Endothelial cell (in vitro differentiated cells): ENCODE data around the gene SVEP1. TPM values are rescaled to one million over a fixed set of nuclear protein-coding genes. Genes with fewer than 3 reads are reported as not detected.

Experiments
- DNase-seq: peaks from one replicate; pipeline ENCODE4 v3.0.0; 2021; ENCODE audit warnings: low spot score
- H3K27ac Mint-ChIP-seq: one replicate; pipeline ENCODE4 v1.8.0; 2021; ENCODE audit warnings: mixed read lengths, inconsistent platforms; ENCODE audit not compliant: unreplicated experiment
- H3K27me3 Mint-ChIP-seq: one replicate; pipeline ENCODE4 v1.8.0; 2021; ENCODE audit warnings: mild to moderate bottlenecking, moderate library complexity, mixed read lengths, inconsistent platforms; ENCODE audit not compliant: unreplicated experiment
- H3K36me3 Mint-ChIP-seq: one replicate; pipeline ENCODE4 v1.8.0; 2021; ENCODE audit warnings: mild to moderate bottlenecking, low read depth, mixed read lengths, inconsistent platforms; ENCODE audit not compliant: unreplicated experiment
- H3K4me1 Mint-ChIP-seq: one replicate; pipeline ENCODE4 v1.8.0; 2021; ENCODE audit warnings: mild to moderate bottlenecking, mixed read lengths, inconsistent platforms; ENCODE audit not compliant: unreplicated experiment
- H3K4me3 Mint-ChIP-seq: one replicate; pipeline ENCODE4 v1.8.0; 2021; ENCODE audit warnings: mild to moderate bottlenecking, mixed read lengths, inconsistent platforms; ENCODE audit not compliant: unreplicated experiment
- H3K9me3 Mint-ChIP-seq: one replicate; pipeline ENCODE4 v1.8.0; 2021; ENCODE audit warnings: mixed read lengths, inconsistent platforms; ENCODE audit not compliant: unreplicated experiment
- total RNA-seq: library from RNA; stranded (reverse); fragmentation: NEBNext Ultra II Directional; extraction: Animal tissue kit (Norgen Biotek cat#: 25700); gene quantifications from one replicate; pipeline ENCODE4 v1.2.1, GENCODE V29; 2021; ENCODE audit not compliant: unreplicated experiment
- TF ChIP-seq, protein P1 (sequence below): fragments of 200-600 bp; sonication (generic); IDR thresholded peaks from one replicate; pipeline ENCODE4 v1.5.0; 2021; ENCODE audit warnings: antibody characterized with exemption; ENCODE audit not compliant: unreplicated experiment

SVEP1 gene
- total RNA-seq, 1 donor from 2014 or later: 0.08 TPM

DNA sequence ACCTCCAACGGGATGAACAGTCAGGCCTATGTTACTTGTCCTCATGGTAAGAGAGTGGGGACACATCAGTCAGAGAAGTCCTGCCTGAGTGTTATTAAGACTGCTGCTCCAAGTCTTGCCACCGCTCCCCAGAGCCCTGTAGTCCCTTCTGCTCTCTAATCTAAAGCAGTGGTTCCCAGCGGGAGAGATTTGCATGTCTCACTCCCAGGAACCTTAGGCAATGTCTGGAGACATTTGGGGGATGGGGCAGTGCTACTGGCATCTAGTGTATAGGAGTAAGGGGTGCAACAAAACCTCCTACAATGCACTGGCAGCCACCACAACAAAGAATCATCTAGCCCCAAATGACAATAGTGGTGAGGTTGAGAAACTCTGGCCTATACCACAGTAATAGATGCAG, 2.6 kb upstream of the SVEP1 start:
- peaks cover 14% of the 10 kb centered on the region for H3K27me3 Mint-ChIP-seq
- DNase-seq: no peak
- peaks cover 4% of the 10 kb centered on the region for H3K36me3 Mint-ChIP-seq

DNA sequence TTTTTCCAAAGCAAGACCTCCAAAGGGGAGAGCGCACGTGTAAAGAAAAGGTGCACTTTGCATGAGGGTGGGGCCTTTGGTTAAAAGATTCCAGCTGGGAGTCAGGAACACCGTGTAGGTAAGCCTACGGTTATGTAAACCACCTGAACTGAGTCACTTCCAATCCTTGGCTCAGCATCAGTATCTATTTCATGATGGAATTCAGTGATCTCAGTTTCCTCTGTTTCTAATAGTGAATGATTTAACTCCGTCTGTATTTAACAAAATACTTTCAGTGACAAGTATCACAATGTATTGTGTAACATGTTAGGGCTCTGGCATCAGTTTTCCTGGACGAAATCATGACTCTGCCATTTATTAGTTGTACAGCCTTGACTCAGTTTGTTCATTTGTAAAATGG, 1.3 kb upstream of the SVEP1 start:
- H3K27me3 Mint-ChIP-seq: peaks cover 14% of the 10 kb centered on the region
- no peak overlapping the region for H3K27ac Mint-ChIP-seq
- H3K4me1 Mint-ChIP-seq: peaks cover 13% of the 10 kb centered on the region
- H3K9me3 Mint-ChIP-seq: no peaks in the 10 kb centered on the region
- no peak for DNase-seq
- TF ChIP-seq, protein P1, sequence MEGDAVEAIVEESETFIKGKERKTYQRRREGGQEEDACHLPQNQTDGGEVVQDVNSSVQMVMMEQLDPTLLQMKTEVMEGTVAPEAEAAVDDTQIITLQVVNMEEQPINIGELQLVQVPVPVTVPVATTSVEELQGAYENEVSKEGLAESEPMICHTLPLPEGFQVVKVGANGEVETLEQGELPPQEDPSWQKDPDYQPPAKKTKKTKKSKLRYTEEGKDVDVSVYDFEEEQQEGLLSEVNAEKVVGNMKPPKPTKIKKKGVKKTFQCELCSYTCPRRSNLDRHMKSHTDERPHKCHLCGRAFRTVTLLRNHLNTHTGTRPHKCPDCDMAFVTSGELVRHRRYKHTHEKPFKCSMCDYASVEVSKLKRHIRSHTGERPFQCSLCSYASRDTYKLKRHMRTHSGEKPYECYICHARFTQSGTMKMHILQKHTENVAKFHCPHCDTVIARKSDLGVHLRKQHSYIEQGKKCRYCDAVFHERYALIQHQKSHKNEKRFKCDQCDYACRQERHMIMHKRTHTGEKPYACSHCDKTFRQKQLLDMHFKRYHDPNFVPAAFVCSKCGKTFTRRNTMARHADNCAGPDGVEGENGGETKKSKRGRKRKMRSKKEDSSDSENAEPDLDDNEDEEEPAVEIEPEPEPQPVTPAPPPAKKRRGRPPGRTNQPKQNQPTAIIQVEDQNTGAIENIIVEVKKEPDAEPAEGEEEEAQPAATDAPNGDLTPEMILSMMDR: no peak
- H3K4me3 Mint-ChIP-seq: no peak overlapping the region
- H3K36me3 Mint-ChIP-seq: peaks cover 4% of the 10 kb centered on the region

More for the DNA sequence above, 2.6 kb upstream of the SVEP1 start:
- TF ChIP-seq, protein P1: no peak
- H3K4me3 Mint-ChIP-seq: no peak overlapping the region
- H3K4me1 Mint-ChIP-seq: peaks cover 13% of the 10 kb centered on the region
- no peak overlapping the region for H3K27ac Mint-ChIP-seq
- H3K9me3 Mint-ChIP-seq: no peaks in the 10 kb centered on the region

DNA sequence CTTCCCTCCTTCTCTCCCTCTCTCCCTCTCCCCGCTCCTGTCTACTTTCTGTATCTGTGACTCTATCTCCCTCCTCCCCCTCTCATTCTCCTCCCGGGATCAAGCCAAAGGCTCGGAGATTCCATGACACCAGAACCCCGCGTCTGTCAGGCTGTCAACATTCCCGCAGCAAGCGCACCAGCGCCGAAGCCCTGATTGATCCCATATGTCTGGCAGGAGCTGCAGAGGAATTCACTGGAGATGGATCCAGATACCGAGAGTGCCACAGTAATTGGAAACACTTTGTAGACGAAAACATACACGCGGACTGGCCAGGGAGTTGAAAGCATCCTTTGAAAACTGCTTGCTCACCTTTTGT, 300 bp upstream of the SVEP1 start:
- Mint-ChIP-seq H3K9me3 (no peaks in the 10 kb centered on the region), H3K4me3 (peak overlapping the region; percentile 87), H3K27ac (no peak overlapping the region), H3K36me3 (peaks cover 4% of the 10 kb centered on the region), H3K4me1 (peaks cover 13% of the 10 kb centered on the region), H3K27me3 (peaks cover 14% of the 10 kb centered on the region)
- no peak for DNase-seq
- TF ChIP-seq, protein P1: no peak

DNA sequence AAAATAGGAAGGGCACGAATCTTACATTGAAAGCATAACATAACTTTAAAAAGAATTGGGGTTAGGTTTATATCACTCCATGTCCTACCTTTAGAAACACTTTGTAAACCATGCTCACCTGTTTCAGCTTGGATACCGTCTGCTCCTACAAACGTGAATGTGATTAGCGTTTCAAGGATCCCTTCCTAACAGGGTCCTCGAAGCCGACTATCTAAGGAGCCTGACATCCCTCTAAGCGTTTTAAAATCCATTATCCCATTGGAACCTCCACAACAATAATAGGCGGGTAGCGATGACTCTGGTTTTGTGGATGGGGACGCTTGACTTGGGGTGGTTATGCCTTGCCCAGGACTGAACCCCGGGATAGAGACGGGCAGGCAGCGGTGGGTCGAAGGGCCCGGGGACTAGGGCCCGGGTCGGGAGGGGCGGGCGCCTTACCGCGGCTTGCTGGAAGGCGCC, 937 bp downstream of the SVEP1 start:
- peaks cover 13% of the 10 kb centered on the region for H3K4me1 Mint-ChIP-seq
- no peaks in the 10 kb centered on the region for H3K9me3 Mint-ChIP-seq
- peaks cover 4% of the 10 kb centered on the region for H3K36me3 Mint-ChIP-seq
- no peak overlapping the region for H3K27ac Mint-ChIP-seq
- no peak for DNase-seq
- H3K27me3 Mint-ChIP-seq: peaks cover 14% of the 10 kb centered on the region
- TF ChIP-seq, protein P1: no peak
- H3K4me3 Mint-ChIP-seq: peak overlapping the region; percentile 90

DNA sequence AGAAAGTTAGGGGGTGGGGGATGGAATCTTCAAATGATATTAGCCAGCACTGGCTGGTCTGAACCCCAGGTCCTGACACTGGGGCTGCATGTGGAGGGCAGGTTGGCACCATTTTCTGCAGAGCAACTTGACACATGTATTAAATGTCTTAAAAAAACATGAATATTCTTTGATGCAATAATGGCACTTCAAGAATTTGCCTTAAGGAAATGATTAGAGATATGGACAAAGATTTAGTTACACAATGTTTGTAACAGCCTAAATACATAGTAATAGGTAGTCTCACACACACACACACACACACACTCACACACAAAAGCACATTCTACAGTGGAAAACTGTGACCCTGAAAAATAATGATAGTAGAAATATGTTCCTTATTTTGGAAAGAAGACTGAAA, 3.6 kb downstream of the SVEP1 start:
- Mint-ChIP-seq H3K36me3 (peaks cover 4% of the 10 kb centered on the region), H3K27ac (no peak overlapping the region), H3K27me3 (peaks cover 14% of the 10 kb centered on the region), H3K4me3 (no peak overlapping the region), H3K9me3 (no peaks in the 10 kb centered on the region), H3K4me1 (peaks cover 13% of the 10 kb centered on the region)
- no peak for DNase-seq
- TF ChIP-seq, protein P1: no peak
